OCI-LY3 (cell line): ENCODE measurements around the gene SH3GL1.

Source experiments
- EZH2phosphoT487 ChIP-seq: fragments of 200-600 bp; shearing (Covaris generic); IDR thresholded peaks from 2 replicates; pipeline ENCODE4 v1.6.1; 2018; ENCODE audit warnings: antibody characterized with exemption, mixed run types, low read depth
- TF ChIP-seq, protein P1 (sequence below): fragments of 200-600, 300-600 bp; sonication (generic); IDR thresholded peaks from 2 replicates; pipeline ENCODE4 v1.5.1; 2014; ENCODE audit warnings: antibody characterized with exemption, low read length, low read depth

DNA sequence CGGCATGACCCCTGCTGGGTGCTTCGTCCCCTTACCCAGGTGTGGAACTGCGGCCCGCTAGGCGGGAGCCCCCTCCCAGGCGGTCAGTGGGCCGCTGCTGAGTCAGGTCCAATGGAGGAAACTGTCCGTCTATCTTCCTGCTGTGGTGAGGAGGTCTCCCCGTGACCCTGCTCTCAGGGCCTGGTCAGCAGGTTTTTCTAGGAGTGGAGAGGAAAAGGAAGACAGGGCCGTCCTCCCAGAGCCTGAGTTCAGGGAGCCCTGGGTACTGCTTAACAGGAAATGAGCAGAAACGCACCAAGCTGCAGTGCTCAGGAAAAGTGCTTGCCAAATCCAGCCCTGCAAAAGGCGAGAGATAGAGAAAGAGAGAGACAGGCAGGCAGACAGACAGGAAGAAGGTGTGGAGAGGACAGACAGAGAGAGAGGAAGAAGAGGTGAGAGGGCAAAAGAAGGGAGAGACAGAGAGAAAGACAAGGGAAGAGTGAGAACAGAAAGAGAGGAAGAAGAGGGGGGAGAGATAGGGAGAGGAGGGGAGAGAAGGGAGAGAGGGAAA lies 10.3 kb downstream of the SH3GL1 start:
- TF ChIP-seq, protein P1, sequence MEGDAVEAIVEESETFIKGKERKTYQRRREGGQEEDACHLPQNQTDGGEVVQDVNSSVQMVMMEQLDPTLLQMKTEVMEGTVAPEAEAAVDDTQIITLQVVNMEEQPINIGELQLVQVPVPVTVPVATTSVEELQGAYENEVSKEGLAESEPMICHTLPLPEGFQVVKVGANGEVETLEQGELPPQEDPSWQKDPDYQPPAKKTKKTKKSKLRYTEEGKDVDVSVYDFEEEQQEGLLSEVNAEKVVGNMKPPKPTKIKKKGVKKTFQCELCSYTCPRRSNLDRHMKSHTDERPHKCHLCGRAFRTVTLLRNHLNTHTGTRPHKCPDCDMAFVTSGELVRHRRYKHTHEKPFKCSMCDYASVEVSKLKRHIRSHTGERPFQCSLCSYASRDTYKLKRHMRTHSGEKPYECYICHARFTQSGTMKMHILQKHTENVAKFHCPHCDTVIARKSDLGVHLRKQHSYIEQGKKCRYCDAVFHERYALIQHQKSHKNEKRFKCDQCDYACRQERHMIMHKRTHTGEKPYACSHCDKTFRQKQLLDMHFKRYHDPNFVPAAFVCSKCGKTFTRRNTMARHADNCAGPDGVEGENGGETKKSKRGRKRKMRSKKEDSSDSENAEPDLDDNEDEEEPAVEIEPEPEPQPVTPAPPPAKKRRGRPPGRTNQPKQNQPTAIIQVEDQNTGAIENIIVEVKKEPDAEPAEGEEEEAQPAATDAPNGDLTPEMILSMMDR = no peak
- no peak for TF ChIP-seq EZH2phosphoT487
